Endodermal cell (in vitro differentiated cells): ENCODE measurements around the gene CDK10. TPM values are rescaled to one million over a fixed set of nuclear protein-coding genes. Genes with fewer than 3 reads are reported as not detected.

Experiments used
- DNase-seq: peaks from one replicate; pipeline ENCODE4 v3.0.0-alpha.2; 2017
- H3K27ac ChIP-seq: 2 replicates; pipeline ENCODE4 v1.5.1; 2013; ENCODE audit warnings: mild to moderate bottlenecking, low read depth, low read length, moderate library complexity
- H3K27me3 ChIP-seq: 2 replicates; pipeline ENCODE4 v1.6.1; 2013; ENCODE audit warnings: mild to moderate bottlenecking, low read length, moderate library complexity; ENCODE audit not compliant: insufficient read depth, control insufficient read depth, poor library complexity, severe bottlenecking
- H3K36me3 ChIP-seq: 2 replicates; pipeline ENCODE4 v1.7.0; 2013; ENCODE audit warnings: mild to moderate bottlenecking, low read length, moderate library complexity; ENCODE audit not compliant: control insufficient read depth, insufficient read depth
- H3K4me1 ChIP-seq: one replicate; pipeline ENCODE4 v1.7.0; 2013; ENCODE audit warnings: low read length; ENCODE audit not compliant: control insufficient read depth, insufficient read depth
- H3K4me3 ChIP-seq: 2 replicates; pipeline ENCODE4 v1.5.1; 2013; ENCODE audit warnings: mild to moderate bottlenecking, low read length, moderate library complexity
- H3K9ac ChIP-seq: 2 replicates; pipeline ENCODE4 v1.6.1; 2013; ENCODE audit warnings: mild to moderate bottlenecking, low read length, moderate library complexity; ENCODE audit not compliant: poor library complexity, severe bottlenecking; ENCODE audit errors: extremely low read depth
- H3K9me3 ChIP-seq: 2 replicates; pipeline ENCODE4 v1.6.1; 2013; ENCODE audit warnings: mild to moderate bottlenecking, low read length, moderate library complexity; ENCODE audit not compliant: control insufficient read depth
- H3K27ac Mint-ChIP-seq: 2 replicates; pipeline ENCODE4 v1.8.0; 2020; ENCODE audit warnings: mixed read lengths
- H3K27me3 Mint-ChIP-seq: 2 replicates; pipeline ENCODE4 v1.8.0; 2021; ENCODE audit warnings: mild to moderate bottlenecking, mixed read lengths; ENCODE audit not compliant: insufficient read depth
- H3K36me3 Mint-ChIP-seq: 2 replicates; pipeline ENCODE4 v1.8.0; 2020; ENCODE audit warnings: low read depth, mixed read lengths
- H3K4me1 Mint-ChIP-seq: 2 replicates; pipeline ENCODE4 v1.8.0; 2020; ENCODE audit warnings: mixed read lengths
- H3K4me3 Mint-ChIP-seq: 2 replicates; pipeline ENCODE4 v1.8.0; 2020; ENCODE audit warnings: mild to moderate bottlenecking, moderate library complexity, mixed read lengths
- H3K9me3 Mint-ChIP-seq: 2 replicates; pipeline ENCODE4 v1.8.0; 2020; ENCODE audit warnings: mild to moderate bottlenecking, mixed read lengths
- CTCF ChIP-seq: fragments of 200-600 bp; sonication (generic); conservative IDR thresholded peaks from 2 replicates; pipeline ENCODE4 v1.5.0; 2021; ENCODE audit warnings: antibody characterized with exemption, mild to moderate bottlenecking
- WGBS, 2 experiments: methylation state at CpG; one replicate each; pipeline versions ENCODE4 v1.1.5 to v1.1.7; 2013; ENCODE audit warnings: missing lambda C conversion rate in 2 of 2, mixed read lengths in 1 of 2; ENCODE audit not compliant: insufficient coverage in 1 of 2, insufficient read length in 1 of 2; 5-methylcytosine and 5-hydroxymethylcytosine counted together
- total RNA-seq, 2 donors: library from RNA; stranded (reverse); fragmentation: NEBNext Ultra II Directional in 1 of 2; extraction: Animal tissue kit (Norgen Biotek cat#: 25700) in 1 of 2; gene quantifications; 2 replicates in 1 of 2; 3 replicates in 1 of 2; pipeline ENCODE4 v1.2.1, GENCODE V29; 2021

Gene CDK10
- total RNA-seq, 2 donors from 2014 or later, result 108 to 123 TPM

- Mint-ChIP-seq H3K27me3 (no peaks in the 10 kb centered on the region), H3K9me3 (no peaks in the 10 kb centered on the region), H3K36me3 (peaks cover 80% of the 10 kb centered on the region), H3K4me3 (no peak overlapping the region), H3K4me1 (no peaks in the 10 kb centered on the region), H3K27ac (peak overlapping the region; percentile 1)
- TF ChIP-seq CTCF, result no peak
- Histone ChIP-seq H3K27ac (no peak overlapping the region), H3K9ac (no peak overlapping the region), H3K4me1 (no peaks in the 10 kb centered on the region), H3K4me3 (no peak overlapping the region), H3K9me3 (no peaks in the 10 kb centered on the region), H3K36me3 (peaks cover 85% of the 10 kb centered on the region), H3K27me3 (no peaks in the 10 kb centered on the region)
- 92 to 98% methylated on average over 5 to 9 of the region's 9 CpGs for WGBS, 2 experiments
- no peak for DNase-seq
Measured at GRCh38 chr16:89732918-89733242, 46.4 kb downstream of the CDK10 start.

GRCh38 chr16:89733322-89733721 lies 46.8 kb downstream of the CDK10 start:
- no peak overlapping the region for H3K4me3 Mint-ChIP-seq
- Histone ChIP-seq H3K4me1 (no peaks in the 10 kb centered on the region), H3K9ac (no peak overlapping the region), H3K9me3 (no peaks in the 10 kb centered on the region), H3K4me3 (no peak overlapping the region), H3K36me3 (peaks cover 88% of the 10 kb centered on the region), H3K27me3 (no peaks in the 10 kb centered on the region), H3K27ac (no peak overlapping the region)
- H3K36me3 Mint-ChIP-seq, result peaks cover 82% of the 10 kb centered on the region
- peak; percentile 44 for DNase-seq
- no peak overlapping the region for H3K27ac Mint-ChIP-seq
- H3K9me3 Mint-ChIP-seq, result no peaks in the 10 kb centered on the region
- H3K27me3 Mint-ChIP-seq, result no peaks in the 10 kb centered on the region
- H3K4me1 Mint-ChIP-seq, result no peaks in the 10 kb centered on the region
- WGBS, 2 experiments, result 95 to 96% methylated on average over 14 to 17 of the region's 17 CpGs
- TF ChIP-seq CTCF, result no peak

DNA sequence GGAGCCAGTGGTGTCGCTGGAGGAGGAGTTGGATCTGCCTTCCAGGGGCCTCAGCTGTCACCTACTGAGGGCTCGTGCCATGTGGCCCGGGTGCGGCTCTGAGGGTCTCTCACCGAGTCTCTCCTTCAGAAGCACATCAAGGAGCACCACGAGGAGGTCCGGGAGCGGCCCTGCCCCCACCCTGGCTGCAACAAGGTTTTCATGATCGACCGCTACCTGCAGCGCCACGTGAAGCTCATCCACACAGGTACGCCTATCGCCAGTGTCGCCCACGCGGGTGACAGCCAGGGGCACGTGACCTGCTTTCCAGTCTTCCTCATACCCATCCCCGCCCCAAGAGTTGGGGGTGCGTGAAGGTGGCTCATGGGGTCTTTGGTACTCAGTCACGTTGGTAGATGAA lies 47.3 kb downstream of the CDK10 start:
- DNase-seq, result no peak
- Histone ChIP-seq H3K27me3 (no peaks in the 10 kb centered on the region), H3K4me3 (no peak overlapping the region), H3K9ac (no peak overlapping the region), H3K9me3 (no peaks in the 10 kb centered on the region), H3K27ac (no peak overlapping the region), H3K36me3 (peaks cover 90% of the 10 kb centered on the region), H3K4me1 (no peaks in the 10 kb centered on the region)
- H3K9me3 Mint-ChIP-seq, result no peaks in the 10 kb centered on the region
- no peak overlapping the region for H3K4me3 Mint-ChIP-seq
- H3K36me3 Mint-ChIP-seq, result peaks cover 85% of the 10 kb centered on the region
- TF ChIP-seq CTCF, result no peak
- 92 to 96% methylated on average over 19 to 21 of the region's 21 CpGs for WGBS, 2 experiments
- H3K4me1 Mint-ChIP-seq, result no peaks in the 10 kb centered on the region
- no peak overlapping the region for H3K27ac Mint-ChIP-seq
- H3K27me3 Mint-ChIP-seq, result no peaks in the 10 kb centered on the region
